IMR-90 (cell line): ENCODE results near the gene CERK. TPM values are rescaled to one million over a fixed set of nuclear protein-coding genes. Genes with fewer than 3 reads are reported as not detected.

Source experiments
- ATAC-seq: fragments of 200-7000 bp; cut with Tn5 transposase; 2 replicates; pipeline ENCODE4 v1.9.1; 2020; ENCODE audit warnings: low read depth, mild to moderate bottlenecking, moderate library complexity
- BruUV-seq: library from RNA; stranded (reverse); fragments of 400-500 nt; replicated peaks from 2 replicates; lab custom pipeline; 2021; lab: Mats Ljungman, UMichigan
- CTCF ChIA-PET: fragments of 300-600 bp; formaldehyde crosslinking; extraction: SDS; loops from one replicate; lab custom pipeline; 2021; ENCODE audit warnings: antibody characterized with exemption; lab: Yijun Ruan, JAX
- POLR2A ChIA-PET: fragments of 300-600 bp; sonication (Branson Sonifier 250); formaldehyde crosslinking; loops from one replicate; lab custom pipeline; 2022; ENCODE audit warnings: antibody characterized with exemption; ENCODE audit not compliant: unreplicated experiment; lab: Charles Lee
- DNase-seq: peaks from one replicate; pipeline ENCODE4 v3.0.0; 2013
- H2AFZ ChIP-seq: replicated peaks from 2 replicates; pipeline ENCODE3; 2013; ENCODE audit warnings: low read length, mild to moderate bottlenecking; ENCODE audit not compliant: poor library complexity
- H2AK5ac ChIP-seq: 2 replicates; pipeline ENCODE4 v1.6.1; 2013; ENCODE audit warnings: low read depth, low read length, inconsistent platforms
- H2AK9ac ChIP-seq: replicated peaks from 2 replicates; pipeline ENCODE3; 2013; ENCODE audit warnings: mild to moderate bottlenecking, low read depth, low read length, moderate library complexity; ENCODE audit not compliant: poor library complexity
- H2BK120ac ChIP-seq: 2 replicates; pipeline ENCODE4 v1.6.1; 2013; ENCODE audit warnings: low read depth, low read length, inconsistent platforms
- H2BK15ac ChIP-seq: 3 replicates; pipeline ENCODE4 v1.6.1; 2013; ENCODE audit warnings: low read depth, low read length, inconsistent platforms
- H2BK20ac ChIP-seq: 2 replicates; pipeline ENCODE4 v1.6.1; 2013; ENCODE audit warnings: low read depth, mild to moderate bottlenecking, inconsistent platforms, low read length, moderate library complexity
- H2BK5ac ChIP-seq: 2 replicates; pipeline ENCODE4 v1.6.1; 2013; ENCODE audit warnings: mild to moderate bottlenecking, low read depth, low read length, inconsistent platforms; ENCODE audit not compliant: poor library complexity, severe bottlenecking
- H3K14ac ChIP-seq: replicated peaks from 2 replicates; pipeline ENCODE4 v1.6.1; 2013; ENCODE audit warnings: low read depth, low read length, inconsistent platforms
- H3K18ac ChIP-seq: 2 replicates; pipeline ENCODE4 v1.6.1; 2013; ENCODE audit warnings: low read depth, low read length, control low read depth
- H3K23ac ChIP-seq: 2 replicates; pipeline ENCODE4 v1.6.1; 2013; ENCODE audit warnings: low read depth, low read length, inconsistent platforms
- H3K27ac ChIP-seq: 2 replicates; pipeline ENCODE4 v1.5.1; 2013; ENCODE audit warnings: mild to moderate bottlenecking, control low read depth, low read length; ENCODE audit not compliant: insufficient read depth
- H3K27me3 ChIP-seq: 2 replicates; pipeline ENCODE4 v1.6.1; 2013; ENCODE audit warnings: low read length; ENCODE audit not compliant: control insufficient read depth, insufficient read depth
- H3K36me3 ChIP-seq: 2 replicates; pipeline ENCODE4 v1.6.1; 2013; ENCODE audit warnings: low read length, mixed read lengths; ENCODE audit not compliant: control insufficient read depth, insufficient read depth
- H3K4ac ChIP-seq: 2 replicates; pipeline ENCODE4 v1.6.1; 2013; ENCODE audit warnings: low read depth, low read length, inconsistent platforms
- H3K4me1 ChIP-seq: 2 replicates; pipeline ENCODE4 v1.6.1; 2013; ENCODE audit warnings: low read length, mixed read lengths; ENCODE audit not compliant: control insufficient read depth, insufficient read depth
- H3K4me2 ChIP-seq: 2 replicates; pipeline ENCODE4 v1.6.1; 2013; ENCODE audit warnings: low read depth, mild to moderate bottlenecking, control low read depth, low read length, moderate library complexity
- H3K4me3 ChIP-seq: 2 replicates; pipeline ENCODE4 v1.5.1; 2013; ENCODE audit warnings: low read depth, mild to moderate bottlenecking, control low read depth, low read length, moderate library complexity; ENCODE audit not compliant: insufficient read depth
- H3K56ac ChIP-seq: 2 replicates; pipeline ENCODE4 v1.6.1; 2013; ENCODE audit warnings: low read length, inconsistent platforms; ENCODE audit not compliant: insufficient read depth; ENCODE audit errors: extremely low read depth
- H3K79me1 ChIP-seq, 2 experiments: 2 replicates each; pipeline ENCODE4 v1.6.1; 2013; ENCODE audit warnings: low read length in 2 of 2, inconsistent platforms in 1 of 2, low read depth in 1 of 2
- H3K9ac ChIP-seq: 2 replicates; pipeline ENCODE4 v1.6.1; 2013; ENCODE audit warnings: low read depth, low read length, control low read depth
- H3K9me1 ChIP-seq: 2 replicates; pipeline ENCODE4 v1.6.1; 2013; ENCODE audit warnings: low read length, inconsistent platforms; ENCODE audit not compliant: insufficient read depth
- H3K9me3 ChIP-seq: 2 replicates; pipeline ENCODE4 v1.6.1; 2013; ENCODE audit warnings: low read length; ENCODE audit not compliant: control insufficient read depth, insufficient read depth
- H4K20me1 ChIP-seq: 2 replicates; pipeline ENCODE4 v1.6.1; 2013; ENCODE audit warnings: low read length, inconsistent platforms; ENCODE audit not compliant: insufficient read depth
- H4K5ac ChIP-seq: 2 replicates; pipeline ENCODE4 v1.6.1; 2013; ENCODE audit warnings: mild to moderate bottlenecking, low read depth, low read length, control low read depth
- H4K8ac ChIP-seq, 2 experiments: 2 replicates each; pipeline ENCODE4 v1.6.1; 2013; ENCODE audit warnings: low read depth in 2 of 2, low read length in 2 of 2, control low read depth in 1 of 2, inconsistent platforms in 1 of 2
- H4K91ac ChIP-seq: 2 replicates; pipeline ENCODE4 v1.6.1; 2013; ENCODE audit warnings: low read depth, low read length, inconsistent platforms; ENCODE audit not compliant: insufficient read depth
- MAFK ChIP-seq: IDR thresholded peaks from 2 replicates; pipeline ENCODE4 v1.6.1; 2012; ENCODE audit warnings: low read depth, low read length, improper control_type of control experiment
- WGBS, 2 experiments: methylation state at CpG; one replicate each; pipeline versions ENCODE4 v1.1.5 to v1.1.7; 2013; ENCODE audit warnings: missing lambda C conversion rate in 2 of 2; ENCODE audit not compliant: insufficient read length in 1 of 2; ENCODE audit errors: extremely low coverage in 2 of 2; 5-methylcytosine and 5-hydroxymethylcytosine counted together
- dilution Hi-C: fragments of 300-500 bp; cut with HindIII; formaldehyde crosslinking; loops from one replicate; pipeline ENCODE4 v1.14.3; 2018; ENCODE audit warnings: low sequenced_read_pairs; ENCODE audit not compliant: unreplicated experiment
- in situ Hi-C: fragments of 300-500 bp; cut with MboI; formaldehyde crosslinking; loops from 3 replicates; pipeline ENCODE4 v1.14.3; 2019; ENCODE audit warnings: low sequenced_read_pairs, inconsistent platforms, mixed read lengths
- intact Hi-C: fragments of 100-400 bp; cut with micrococcal nuclease; formaldehyde crosslinking; loops from 2 replicates; pipeline ENCODE4 v1.10.0; 2022
- polyA plus RNA-seq, 3 experiments: library from polyadenylated mRNA; depleted of rRNA; stranded (reverse); fragments of >200 nt; gene quantifications; 2 replicates each; pipeline ENCODE4 v1.2.3, GENCODE V29; 2012; ENCODE audit warnings: low replicate concordance in 1 of 3
- total RNA-seq: library from RNA; depleted of rRNA; stranded (reverse); fragments of >200 nt; gene quantifications from 2 replicates; pipeline ENCODE4 v1.2.3, GENCODE V29; 2012
- TF ChIP-seq, protein P1 (sequence below): fragments of 150-350 bp; IDR thresholded peaks from 2 replicates; pipeline ENCODE4 v1.6.1; 2016; ENCODE audit warnings: low read depth, mild to moderate bottlenecking, low read length, moderate library complexity, borderline replicate concordance

The CERK gene
- total and polyA plus RNA-seq, 2 of the 4 experiments (the other 2 are of a cell fraction): 25.3 to 38.7 TPM

GRCh38 chr22:46770726-46771125, 32.7 kb upstream of the CERK start:
- no peak for ATAC-seq
- Histone ChIP-seq H3K4me3 (no peak overlapping the region), H2BK120ac (no peak overlapping the region), H3K56ac (no peak overlapping the region), H3K27me3 (no peaks in the 10 kb centered on the region), H2AFZ (no peak overlapping the region), H3K27ac (no peak overlapping the region), H3K18ac (no peak overlapping the region), H2AK5ac (no peak overlapping the region), H3K14ac (no peak overlapping the region), H3K23ac (no peak overlapping the region), H3K9me1 (peaks cover 20% of the 10 kb centered on the region), H3K9ac (no peak overlapping the region), H3K4me2 (no peak overlapping the region), H3K4me1 (peaks cover 14% of the 10 kb centered on the region), H3K36me3 (peaks cover 1% of the 10 kb centered on the region), H2BK5ac (no peak overlapping the region), H3K4ac (no peak overlapping the region), H2BK15ac (no peak overlapping the region), H3K79me1 (peaks cover 25 to 78% of the 10 kb centered on the region in 2 experiments), H2AK9ac (no peak overlapping the region), H4K8ac (no peak overlapping the region), H4K91ac (no peak overlapping the region), H3K9me3 (no peaks in the 10 kb centered on the region), H4K20me1 (peaks cover 35% of the 10 kb centered on the region), H2BK20ac (no peak overlapping the region), H4K5ac (no peak overlapping the region)
- TF ChIP-seq, protein P1, sequence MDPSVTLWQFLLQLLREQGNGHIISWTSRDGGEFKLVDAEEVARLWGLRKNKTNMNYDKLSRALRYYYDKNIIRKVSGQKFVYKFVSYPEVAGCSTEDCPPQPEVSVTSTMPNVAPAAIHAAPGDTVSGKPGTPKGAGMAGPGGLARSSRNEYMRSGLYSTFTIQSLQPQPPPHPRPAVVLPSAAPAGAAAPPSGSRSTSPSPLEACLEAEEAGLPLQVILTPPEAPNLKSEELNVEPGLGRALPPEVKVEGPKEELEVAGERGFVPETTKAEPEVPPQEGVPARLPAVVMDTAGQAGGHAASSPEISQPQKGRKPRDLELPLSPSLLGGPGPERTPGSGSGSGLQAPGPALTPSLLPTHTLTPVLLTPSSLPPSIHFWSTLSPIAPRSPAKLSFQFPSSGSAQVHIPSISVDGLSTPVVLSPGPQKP: no peak
- TF ChIP-seq MAFK: no peak
- DNase-seq: no peak
- WGBS, 2 experiments: no CpG with 5 or more reads among the region's 9 CpGs
- dilution Hi-C loops (no loop called here), intact Hi-C loops (no loop called here), in situ Hi-C loops (no loop called here)
- no TSS peak for BruUV-seq
- ChIA-PET CTCF (no interaction called here), POLR2A (no interaction called here)
